ENCODE measurements around the gene IFT25.
"Not testable (repeated sequence)": the region's sequence is repeated elsewhere in the genome, so short reads cannot be mapped to it uniquely, and the experiment has no call there.

Gene IFT25

DNA sequence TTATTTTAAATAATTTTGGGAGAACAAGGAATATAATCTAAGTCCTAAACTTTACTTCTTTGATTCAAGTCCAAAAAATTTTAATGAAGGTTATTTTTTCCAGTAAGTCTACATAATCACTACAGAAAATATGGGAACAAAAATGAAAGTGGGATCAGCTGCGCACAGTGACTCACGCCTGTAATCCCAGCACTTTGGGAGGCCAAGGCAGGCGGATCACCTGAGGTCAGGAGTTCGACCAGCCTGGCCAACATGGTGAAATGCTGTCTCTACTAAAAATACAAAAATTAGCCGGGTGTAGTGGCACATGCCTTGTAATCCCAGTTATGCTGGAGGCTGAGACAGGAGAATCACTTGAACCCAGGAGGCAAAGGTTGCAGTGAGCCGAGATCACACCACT lies 61.9 kb downstream of the IFT25 start:
- DNase-seq (ENCODE audit: low read depth), result not testable (repeated sequence)

GRCh38 chr1:53881853-53882252 lies 63.6 kb downstream of the IFT25 start:
- not testable (repeated sequence) for DNase-seq (ENCODE audit: low read depth)

- peak; percentile 40 for DNase-seq (ENCODE audit: low read depth)
These were observed 66.9 kb downstream of the IFT25 start for GRCh38 chr1:53878492-53879105.

GRCh38 chr1:53875150-53875549 lies 70.3 kb downstream of the IFT25 start:
- DNase-seq (ENCODE audit: low read depth), result not testable (repeated sequence)

DNA sequence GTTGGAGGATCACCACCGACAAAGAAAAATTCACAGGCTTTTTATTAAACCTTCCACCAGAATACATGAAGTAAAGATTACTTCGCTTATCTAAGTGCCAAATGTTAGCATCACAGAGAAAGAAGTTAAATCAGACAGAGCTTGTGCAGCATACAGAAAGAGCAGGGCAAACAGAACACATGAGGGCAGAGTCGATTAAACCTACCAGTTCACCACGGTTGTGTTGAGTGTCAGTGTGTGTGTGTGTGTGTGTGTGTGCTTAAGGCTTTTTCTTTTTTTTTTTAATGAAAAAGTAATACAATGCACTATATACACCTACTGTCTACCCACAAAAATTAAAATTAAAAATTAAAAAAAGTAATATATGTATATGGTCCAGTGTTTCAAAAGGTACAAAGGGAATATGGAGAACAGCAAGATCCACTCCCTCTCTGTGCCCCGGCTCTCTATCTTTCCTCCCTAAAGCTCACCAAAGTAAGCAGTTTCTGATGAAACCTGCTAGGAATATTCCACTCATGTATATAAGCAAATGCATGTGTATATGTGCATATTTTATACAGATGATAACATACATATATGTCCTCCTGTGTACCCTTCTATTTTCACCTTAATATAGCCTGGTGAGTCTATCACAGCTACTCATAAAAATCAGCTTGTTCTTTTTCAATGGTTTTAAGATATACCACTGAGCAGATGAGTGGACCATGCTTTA lies 73.6 kb downstream of the IFT25 start:
- no peak for DNase-seq (ENCODE audit: low read depth)

All from fibroblast of the conjunctiva (primary cell).